NCI-H460 (cell line): ENCODE data around the gene PLEKHS1. TPM values are rescaled to one million over a fixed set of nuclear protein-coding genes. Genes with fewer than 3 reads are reported as not detected.
"Not testable (repeated sequence)": the region's sequence is repeated elsewhere in the genome, so short reads cannot be mapped to it uniquely, and the experiment has no call there.

Source experiments
- DNase-seq: peaks from one replicate; pipeline ENCODE4 v3.0.0-alpha.2; 2016; ENCODE audit warnings: low read depth; ENCODE audit errors: extremely low read depth
- small RNA-seq, 2 experiments: library from RNA; depleted of rRNA; stranded (forward); fragments of <200 nt; gene quantifications; one replicate each; pipeline ENCODE3, GENCODE V24; 2014
- total RNA-seq: library from RNA; depleted of rRNA; stranded (reverse); fragments of >200 nt; shearing (Covaris generic); gene quantifications from 2 replicates; pipeline ENCODE4 v1.2.3, GENCODE V29; 2014; rRNA removed

PLEKHS1 gene
- total RNA-seq, 1 experiment from 2014 or later, result not detected

GRCh38 chr10:113782986-113783704 is 31.7 kb downstream of the PLEKHS1 start:
- DNase-seq, result no peak

GRCh38 chr10:113788604-113789083 is 37.2 kb downstream of the PLEKHS1 start:
- DNase-seq, result peak; percentile 66

- DNase-seq, result no peak
These were observed 40.2 kb downstream of the PLEKHS1 start for GRCh38 chr10:113791691-113792090.

GRCh38 chr10:113801569-113801968 is 50.1 kb downstream of the PLEKHS1 start:
- DNase-seq, result no peak

- DNase-seq, result no peak
These were observed 51.5 kb downstream of the PLEKHS1 start for GRCh38 chr10:113802997-113803396.

GRCh38 chr10:113806503-113806902 is 55.0 kb downstream of the PLEKHS1 start:
- no peak for DNase-seq

GRCh38 chr10:113808168-113808567 is 56.7 kb downstream of the PLEKHS1 start:
- DNase-seq, result no peak

GRCh38 chr10:113814700-113815099 is 63.2 kb downstream of the PLEKHS1 start:
- DNase-seq, result not testable (repeated sequence)

- DNase-seq, result no peak
These were observed 68.5 kb downstream of the PLEKHS1 start for GRCh38 chr10:113819989-113820388.

- DNase-seq, result no peak
These were observed 69.0 kb downstream of the PLEKHS1 start for GRCh38 chr10:113820507-113820906.

- DNase-seq, result not testable (repeated sequence)
These were observed 69.8 kb downstream of the PLEKHS1 start for GRCh38 chr10:113821306-113821705.

- DNase-seq, result no peak
These were observed 70.7 kb downstream of the PLEKHS1 start for GRCh38 chr10:113822174-113822573.

- DNase-seq, result no peak
These were observed 71.9 kb downstream of the PLEKHS1 start for GRCh38 chr10:113823389-113823788.

- DNase-seq, result no peak
These were observed 74.3 kb downstream of the PLEKHS1 start for GRCh38 chr10:113825791-113826190.

GRCh38 chr10:113828567-113828966 is 77.1 kb downstream of the PLEKHS1 start:
- not testable (repeated sequence) for DNase-seq

Small RNA genes lying within 50 kb of the gene (small RNA-seq; reads per million reads assigned to genes)
- 0 to 0.02 reads per million in 2 experiments for gene RF00560

Other genes starting within 250 kb of the PLEKHS1 start
- not detected in 2 replicates for gene HABP2, start 198.6 kb upstream of the PLEKHS1 start, total RNA-seq
- gene NRAP, start 87.6 kb upstream of the PLEKHS1 start, total RNA-seq, result 2.7 and 3.0 TPM in 2 replicates
- gene CASP7, start 71.8 kb upstream of the PLEKHS1 start, total RNA-seq, result 105 and 121 TPM in 2 replicates
- gene DCLRE1A, start 102.4 kb downstream of the PLEKHS1 start, total RNA-seq, result 22.3 and 23.5 TPM in 2 replicates
- 22.9 and 27.3 TPM in 2 replicates for gene NHLRC2, start 103.0 kb downstream of the PLEKHS1 start, total RNA-seq